Measurements from ENCODE around the gene NFE2. TPM values are rescaled to one million over a fixed set of nuclear protein-coding genes. Genes with fewer than 3 reads are reported as not detected.

NFE2 gene
- total and polyA plus RNA-seq, 4 donors: 3.5 to 38.5 (median 7.4) TPM

GRCh38 chr12:54296393-54297099 is 4.3 kb downstream of the NFE2 start:
- peaks cover 0 to 7% (median 0%) of the 10 kb centered on the region in 5 donors for H3K4me1 ChIP-seq (ENCODE audit: control insufficient read depth in 5 of 5, insufficient read depth in 5 of 5, low read length in 5 of 5)
- DNase-seq (no peak), ATAC-seq (ENCODE audit: insufficient read depth, low FRiP score) (no peak)
- H3K9ac ChIP-seq (ENCODE audit: insufficient read depth in 1 of 2, low read length in 2 of 2): no peak overlapping the region
- H3K9me3 ChIP-seq (ENCODE audit: control insufficient read depth in 4 of 4, insufficient read depth in 3 of 4, low read length in 3 of 4): no peaks in the 10 kb centered on the region
- no peak overlapping the region for H3K4me3 ChIP-seq
- H3K27me3 ChIP-seq (ENCODE audit: control insufficient read depth in 3 of 3, insufficient read depth in 3 of 3, low read length in 2 of 3): peaks cover 0 to 16% (median 14%) of the 10 kb centered on the region in 3 donors
- WGBS, 2 donors: 25 to 64% methylated on average over 5 of the region's 5 CpGs
- H3K27ac ChIP-seq (ENCODE audit: low read depth in 1 of 2, low read length in 1 of 2): no peak overlapping the region
- peaks cover 0 to 3% (median 0%) of the 10 kb centered on the region in 4 donors for H3K36me3 ChIP-seq (ENCODE audit: control insufficient read depth in 4 of 4, insufficient read depth in 4 of 4, low read length in 4 of 4)
- TF ChIP-seq CTCF (IDR thresholded peaks at IDR 0.05; ENCODE audit: control extremely low read depth, extremely low read depth): no peak

GRCh38 chr12:54294953-54295566 is 5.8 kb downstream of the NFE2 start:
- no peak overlapping the region for H3K9ac ChIP-seq (ENCODE audit: insufficient read depth in 1 of 2, low read length in 2 of 2)
- H3K4me1 ChIP-seq (ENCODE audit: control insufficient read depth in 5 of 5, insufficient read depth in 5 of 5, low read length in 5 of 5): peaks cover 0 to 2% (median 0%) of the 10 kb centered on the region in 5 donors
- no peak overlapping the region for H3K27ac ChIP-seq (ENCODE audit: low read depth in 1 of 2, low read length in 1 of 2)
- H3K36me3 ChIP-seq (ENCODE audit: control insufficient read depth in 4 of 4, insufficient read depth in 4 of 4, low read length in 4 of 4): peaks cover 0 to 3% (median 0%) of the 10 kb centered on the region in 4 donors
- DNase-seq: no peak
- no peaks in the 10 kb centered on the region for H3K9me3 ChIP-seq (ENCODE audit: control insufficient read depth in 4 of 4, insufficient read depth in 3 of 4, low read length in 3 of 4)
- no peak overlapping the region for H3K4me3 ChIP-seq
- ATAC-seq (ENCODE audit: insufficient read depth, low FRiP score): no peak
- peaks cover 0 to 11% (median 9%) of the 10 kb centered on the region in 3 donors for H3K27me3 ChIP-seq (ENCODE audit: control insufficient read depth in 3 of 3, insufficient read depth in 3 of 3, low read length in 2 of 3)
- TF ChIP-seq CTCF (IDR thresholded peaks at IDR 0.05; ENCODE audit: control extremely low read depth, extremely low read depth): no peak
- 57 to 78% methylated on average over 9 of the region's 9 CpGs for WGBS, 2 donors

- Histone ChIP-seq H3K27ac (ENCODE audit: low read depth in 1 of 2, low read length in 1 of 2) (no peak overlapping the region), H3K4me3 (no peak overlapping the region)
These were observed 6.5 kb downstream of the NFE2 start for GRCh38 chr12:54294152-54294952.

More at GRCh38 chr12:54294152-54294952, 6.5 kb downstream of the NFE2 start:
- DNase-seq (peak in 1 of 3 donors; percentile 53), ATAC-seq (ENCODE audit: insufficient read depth, low FRiP score) (peak; percentile 81)
- WGBS, 2 donors: 43 to 49% methylated on average over 9 of the region's 9 CpGs
- Histone ChIP-seq H3K9me3 (ENCODE audit: control insufficient read depth in 4 of 4, insufficient read depth in 3 of 4, low read length in 3 of 4) (no peaks in the 10 kb centered on the region), H3K9ac (ENCODE audit: insufficient read depth in 1 of 2, low read length in 2 of 2) (no peak overlapping the region), H3K4me1 (ENCODE audit: control insufficient read depth in 5 of 5, insufficient read depth in 5 of 5, low read length in 5 of 5) (peaks cover 0 to 2% (median 0%) of the 10 kb centered on the region in 5 donors), H3K36me3 (ENCODE audit: control insufficient read depth in 4 of 4, insufficient read depth in 4 of 4, low read length in 4 of 4) (peaks cover 0 to 3% (median 0%) of the 10 kb centered on the region in 4 donors), H3K27me3 (ENCODE audit: control insufficient read depth in 3 of 3, insufficient read depth in 3 of 3, low read length in 2 of 3) (peaks cover 0 to 4% (median 4%) of the 10 kb centered on the region in 3 donors)
- peak; percentile 68 for TF ChIP-seq CTCF (IDR thresholded peaks at IDR 0.05; ENCODE audit: control extremely low read depth, extremely low read depth)
